GM10248 (cell line): ENCODE results near the gene SSH2.

Source experiments
- CTCF ChIA-PET: fragments of 300-600 bp; sonication (Branson Sonifier 250); formaldehyde crosslinking; extraction: SDS; loops from one replicate; lab custom pipeline; 2021; ENCODE audit warnings: antibody characterized with exemption; lab: Yijun Ruan, JAX
- POLR2A ChIA-PET: fragments of 350-650 bp; sonication (Branson Sonifier 250); formaldehyde crosslinking; extraction: SDS; loops from one replicate; lab custom pipeline; 2020; ENCODE audit warnings: antibody characterized with exemption; lab: Yijun Ruan, JAX
- DNase-seq: peaks from one replicate; pipeline ENCODE4 v3.0.0; 2012; ENCODE audit errors: extremely low spot score
- TF ChIP-seq, protein P1 (sequence below): IDR thresholded peaks from 2 replicates; pipeline ENCODE4 v1.5.1; 2012; ENCODE audit warnings: mild to moderate bottlenecking, low read depth; ENCODE audit errors: extremely low read depth, missing control alignments, control extremely low read depth

Gene SSH2

DNA sequence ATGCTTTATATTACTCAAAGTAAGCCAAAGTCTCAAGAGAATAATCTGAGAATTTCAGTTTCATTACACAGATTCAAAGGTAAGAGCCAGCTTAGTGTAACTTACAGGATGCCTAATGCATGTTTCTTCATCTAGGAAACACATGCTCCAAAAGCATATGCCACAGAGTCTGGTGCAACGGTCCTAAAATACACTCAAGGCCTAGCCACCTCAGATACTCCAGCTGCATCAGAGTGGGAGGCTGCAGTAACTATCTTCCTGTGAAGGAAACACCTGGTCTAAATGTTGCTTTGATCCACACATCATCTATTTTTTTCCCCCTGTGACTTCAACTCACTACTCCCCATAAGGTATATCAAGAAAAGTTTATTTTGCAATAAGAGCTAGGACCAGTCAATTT is 255.7 kb downstream of the SSH2 start:
- DNase-seq = no peak
- TF ChIP-seq, protein P1, sequence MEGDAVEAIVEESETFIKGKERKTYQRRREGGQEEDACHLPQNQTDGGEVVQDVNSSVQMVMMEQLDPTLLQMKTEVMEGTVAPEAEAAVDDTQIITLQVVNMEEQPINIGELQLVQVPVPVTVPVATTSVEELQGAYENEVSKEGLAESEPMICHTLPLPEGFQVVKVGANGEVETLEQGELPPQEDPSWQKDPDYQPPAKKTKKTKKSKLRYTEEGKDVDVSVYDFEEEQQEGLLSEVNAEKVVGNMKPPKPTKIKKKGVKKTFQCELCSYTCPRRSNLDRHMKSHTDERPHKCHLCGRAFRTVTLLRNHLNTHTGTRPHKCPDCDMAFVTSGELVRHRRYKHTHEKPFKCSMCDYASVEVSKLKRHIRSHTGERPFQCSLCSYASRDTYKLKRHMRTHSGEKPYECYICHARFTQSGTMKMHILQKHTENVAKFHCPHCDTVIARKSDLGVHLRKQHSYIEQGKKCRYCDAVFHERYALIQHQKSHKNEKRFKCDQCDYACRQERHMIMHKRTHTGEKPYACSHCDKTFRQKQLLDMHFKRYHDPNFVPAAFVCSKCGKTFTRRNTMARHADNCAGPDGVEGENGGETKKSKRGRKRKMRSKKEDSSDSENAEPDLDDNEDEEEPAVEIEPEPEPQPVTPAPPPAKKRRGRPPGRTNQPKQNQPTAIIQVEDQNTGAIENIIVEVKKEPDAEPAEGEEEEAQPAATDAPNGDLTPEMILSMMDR = no peak
- ChIA-PET CTCF (interaction anchor here (0.7 to 5.6 kb wide), 11 partner anchors 7 to 105 kb away, joined by 3 to 28 read pairs (median 4); no protein-coding TSS in a partner anchor), POLR2A (interaction anchor here (0.6 to 0.8 kb wide), 2 partner anchors 8 to 114 kb away, joined by 5 to 9 read pairs; no protein-coding TSS in a partner anchor)

DNA sequence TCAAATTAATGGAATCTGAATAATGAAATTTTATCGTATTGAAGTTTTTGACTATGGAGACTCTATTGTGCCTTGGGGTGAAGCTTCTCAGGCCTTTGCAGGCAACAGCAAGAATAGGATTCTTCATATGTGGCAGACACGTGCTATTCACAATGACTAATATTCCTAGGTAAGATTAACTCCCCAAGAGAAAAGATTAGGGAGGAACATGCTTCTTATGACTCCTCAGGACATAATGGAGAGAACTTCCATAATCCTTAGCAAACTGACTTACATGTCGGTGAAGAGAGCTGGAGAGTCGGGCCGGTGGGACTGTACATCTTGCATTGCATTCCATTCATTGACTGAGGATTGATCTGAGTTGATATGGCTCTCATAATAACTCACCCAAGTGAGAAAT is 258.4 kb downstream of the SSH2 start:
- no peak for DNase-seq
- TF ChIP-seq, protein P1 = no peak
- ChIA-PET POLR2A (no interaction called here), CTCF (interaction anchor here (1.6 to 5.6 kb wide), 3 partner anchors 10 to 54 kb away, joined by 3 to 28 read pairs (median 4); no protein-coding TSS in a partner anchor)

DNA sequence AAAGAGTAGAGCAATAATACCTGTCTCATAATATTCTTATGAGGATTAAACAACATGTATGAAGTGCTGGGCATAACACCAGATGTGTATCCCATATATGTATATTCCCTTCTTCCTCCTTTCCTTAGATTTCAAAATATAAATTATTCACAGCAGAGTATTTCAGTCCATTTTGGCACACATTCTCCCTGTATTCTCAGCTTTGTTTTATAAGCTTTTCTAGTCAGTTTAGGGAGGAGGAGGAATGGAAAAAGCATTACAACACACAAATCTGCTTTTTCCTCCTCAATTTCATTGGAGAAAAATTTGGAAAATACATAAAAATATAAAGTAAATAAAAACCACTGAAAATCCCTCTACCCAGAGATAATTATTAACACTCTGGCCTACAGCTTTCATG is 260.8 kb downstream of the SSH2 start:
- CTCF ChIA-PET = interaction anchor here (0.8 to 5.6 kb wide), 4 partner anchors 12 to 110 kb away, joined by 3 to 28 read pairs (median 7); no protein-coding TSS in a partner anchor
- TF ChIP-seq, protein P1 = no peak
- no peak for DNase-seq
- POLR2A ChIA-PET = no interaction called here

DNA sequence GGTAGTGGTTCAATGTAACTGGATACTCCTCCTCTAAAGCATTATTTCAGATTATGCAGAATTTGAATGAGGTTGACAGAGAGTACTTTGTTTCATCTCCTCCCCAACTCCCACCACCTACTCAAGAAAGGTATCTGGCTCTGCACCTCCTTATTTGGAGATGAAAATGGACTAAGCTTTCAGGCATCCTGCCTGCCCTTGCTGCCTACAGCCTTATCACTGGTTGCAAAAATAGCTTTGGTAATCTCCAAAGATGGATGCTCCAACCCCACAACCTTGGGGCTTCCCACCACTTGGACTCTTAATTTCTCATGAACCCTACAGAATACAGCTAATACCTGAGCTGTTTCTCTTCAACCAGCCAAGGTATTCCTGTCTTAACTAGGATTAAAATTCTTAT is 262.1 kb downstream of the SSH2 start:
- ChIA-PET CTCF (interaction anchor here (0.8 to 2.1 kb wide), 14 partner anchors 9 to 263 kb away, joined by 3 to 9 read pairs (median 4); no protein-coding TSS in a partner anchor), POLR2A (no interaction called here)
- DNase-seq = peak; percentile 26
- TF ChIP-seq, protein P1 = no peak

DNA sequence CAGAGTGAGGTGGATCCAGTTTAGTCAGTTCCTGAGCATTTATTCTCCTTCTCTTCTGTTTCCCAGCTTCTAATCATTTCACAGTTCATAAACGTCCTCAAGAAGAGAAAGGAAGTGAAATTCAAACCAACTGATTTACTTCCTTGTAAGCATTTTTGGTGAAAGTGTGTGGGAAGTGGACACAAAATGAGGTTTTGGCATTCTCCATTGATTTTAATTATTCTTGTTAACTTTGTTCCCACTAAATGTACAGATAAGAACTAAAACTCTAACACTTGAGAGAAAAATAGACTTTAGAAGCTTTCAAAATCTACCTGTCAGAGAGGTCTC is 264.6 kb downstream of the SSH2 start:
- no peak for DNase-seq
- POLR2A ChIA-PET = interaction anchor here (1.2 kb wide), 1 partner anchor 9 kb away, joined by 9 read pairs; no protein-coding TSS in a partner anchor
- CTCF ChIA-PET = interaction anchor here (1.0 to 2.1 kb wide), 12 partner anchors 9 to 266 kb away, joined by 3 to 13 read pairs (median 5); no protein-coding TSS in a partner anchor
- TF ChIP-seq, protein P1 = no peak

DNA sequence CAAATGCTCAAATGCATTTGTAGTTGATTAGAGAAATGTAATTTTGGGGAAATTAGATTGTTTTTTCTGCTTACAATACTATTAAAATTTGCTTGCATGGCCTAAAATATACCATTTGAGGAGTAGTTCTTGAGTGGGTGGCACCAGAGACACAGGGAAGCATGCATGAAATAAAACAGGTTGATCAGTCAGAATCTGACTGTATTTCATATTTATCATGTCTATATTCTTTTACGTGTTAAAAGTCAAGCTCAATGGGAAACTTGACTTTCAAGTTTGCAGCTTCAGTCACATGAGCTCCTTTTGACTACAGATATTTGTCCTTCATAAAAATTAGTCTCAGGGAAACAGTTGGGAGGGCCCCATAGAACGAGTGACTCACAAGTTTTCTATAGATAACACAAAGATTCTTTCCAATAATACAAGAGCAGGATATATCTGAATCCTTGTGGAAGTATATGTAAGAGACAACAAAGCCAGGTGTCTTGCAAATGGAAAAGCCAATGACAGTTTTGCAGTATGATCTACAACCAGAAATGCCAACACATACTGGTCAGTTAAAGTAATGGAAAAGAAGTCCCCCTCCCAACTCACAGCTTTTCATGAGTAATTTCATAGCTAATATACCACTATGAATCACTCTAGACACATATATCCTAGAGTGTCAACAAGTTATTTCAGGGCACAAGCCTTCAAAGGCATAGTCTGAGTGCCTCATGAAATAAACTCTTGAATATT is 265.1 kb downstream of the SSH2 start:
- ChIA-PET POLR2A (no interaction called here), CTCF (interaction anchor here (1.0 to 2.1 kb wide), 11 partner anchors 10 to 116 kb away, joined by 3 to 13 read pairs (median 5); no protein-coding TSS in a partner anchor)
- TF ChIP-seq, protein P1 = no peak
- DNase-seq = peak; percentile 37
